Activated CD8-positive, alpha-beta memory T cell treated with anti-CD3 and anti-CD28 coated beads, Interleukin-2, amount 50 U/mL, for 48 hours (primary cell): ENCODE measurements around the gene PLXNB2.
A peak's percentile ranks its signal among the peaks of the same experiment; 100 is the strongest.
"Not testable (repeated sequence)": the region's sequence is repeated elsewhere in the genome, so short reads cannot be mapped to it uniquely, and the experiment has no call there.

Experiments used
- DNase-seq: peaks from one replicate; pipeline ENCODE4 v3.0.0-alpha.2; 2020

PLXNB2 gene

DNA sequence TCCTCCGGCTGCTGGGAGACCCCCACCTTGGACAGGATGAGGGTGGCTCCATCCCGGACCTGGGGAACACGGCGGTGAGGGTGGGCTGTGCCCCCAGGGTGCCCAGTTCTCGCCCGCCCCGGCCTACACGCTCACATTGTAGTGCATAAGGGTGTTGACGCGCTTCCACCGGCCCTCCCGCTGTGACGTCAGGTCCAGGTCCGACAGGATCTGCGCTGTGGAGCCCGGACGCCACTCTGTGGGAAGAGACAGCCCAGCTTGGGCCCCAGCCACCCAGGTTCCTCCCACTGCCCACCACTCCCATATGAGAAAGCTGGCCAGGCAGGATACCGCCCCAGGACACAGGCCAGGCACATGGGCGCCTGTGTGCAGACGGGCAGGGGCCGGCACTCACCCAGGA lies 29.0 kb downstream of the PLXNB2 start:
- DNase-seq = no peak

DNA sequence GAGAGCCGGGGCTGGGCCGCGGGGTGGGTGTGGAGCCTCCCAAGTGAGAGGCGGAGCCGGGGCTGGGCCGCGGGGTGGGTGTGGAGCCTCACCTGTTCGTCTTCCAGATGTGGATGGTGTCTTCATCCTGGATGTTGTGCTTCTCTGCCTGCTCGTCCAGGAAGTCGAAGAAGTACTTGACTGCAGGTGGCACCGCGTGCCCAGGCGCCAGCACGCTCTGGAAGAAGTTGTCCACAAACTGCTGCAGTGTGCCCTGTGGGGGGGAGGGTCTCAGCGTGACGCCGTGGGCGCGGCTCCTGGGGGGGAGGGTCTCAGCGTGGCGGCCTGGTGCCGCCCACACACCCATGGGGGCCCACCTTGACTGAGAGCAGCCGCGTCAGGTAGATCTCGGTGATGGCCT lies 29.7 kb downstream of the PLXNB2 start:
- DNase-seq = no peak

DNA sequence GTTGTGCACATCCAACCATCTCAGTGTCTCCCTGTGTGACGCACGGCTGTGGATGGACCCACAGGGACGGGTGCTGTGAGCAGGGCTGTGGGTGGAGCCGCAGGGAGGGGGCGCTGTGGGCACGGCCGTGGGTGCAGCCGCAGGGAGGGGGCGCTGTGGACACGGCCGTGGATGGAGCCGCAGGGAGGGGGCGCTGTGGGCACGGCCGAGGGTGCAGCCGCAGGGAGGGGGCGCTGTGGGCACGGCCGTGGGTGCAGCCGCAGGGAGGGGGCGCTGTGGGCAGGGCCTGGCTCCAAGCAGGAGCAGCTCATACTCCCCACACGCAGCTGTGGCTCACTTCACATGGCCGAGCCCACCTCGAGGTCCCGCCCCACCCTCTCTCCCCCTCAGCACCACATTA lies 31.3 kb downstream of the PLXNB2 start:
- DNase-seq = peak; percentile 85

DNA sequence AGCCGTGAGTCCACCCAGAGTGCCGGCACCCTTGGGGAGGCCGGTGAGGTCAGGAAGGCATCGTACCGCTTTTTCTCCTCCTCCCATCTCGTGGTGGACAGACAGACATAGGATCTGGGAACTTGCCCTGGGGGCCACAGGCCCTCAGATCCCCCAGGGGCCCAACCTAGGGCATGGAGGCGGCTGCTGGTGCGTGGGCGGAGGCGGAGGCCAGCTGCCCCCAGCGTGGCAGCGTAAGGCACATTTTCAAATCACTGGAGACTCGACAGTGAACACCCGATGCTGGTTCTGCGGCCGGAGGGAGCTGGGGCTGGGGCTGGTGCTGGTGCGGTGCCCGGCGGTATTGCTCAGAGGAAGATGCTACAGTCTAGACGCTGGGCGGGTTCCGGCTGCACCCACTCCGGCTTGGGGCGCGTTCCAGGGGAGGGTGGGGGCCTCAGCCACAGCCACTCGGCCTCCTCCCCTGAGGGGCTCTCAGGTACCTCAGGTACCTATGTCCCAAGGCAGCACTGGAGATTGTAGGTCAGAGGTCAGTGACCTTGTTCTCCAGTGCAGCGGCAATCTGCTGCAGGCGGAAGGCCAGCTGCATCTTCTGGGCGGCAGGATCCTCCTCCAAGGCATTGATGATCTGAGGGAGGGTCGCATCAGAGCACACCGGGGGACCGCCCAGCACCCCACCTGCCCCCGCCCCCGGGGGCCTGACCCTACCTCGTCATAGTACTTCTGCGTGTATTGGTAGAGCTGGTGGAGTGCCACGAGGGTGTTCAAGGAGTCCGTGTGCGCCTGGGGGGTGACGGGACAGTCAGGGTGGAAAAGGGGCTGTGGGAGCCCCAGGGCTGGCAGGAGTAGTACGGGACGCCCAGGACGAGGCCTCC lies 32.0 kb downstream of the PLXNB2 start:
- DNase-seq = no peak

- DNase-seq = no peak
Observed at GRCh38 chr22:50274771-50275170, 32.7 kb downstream of the PLXNB2 start.

DNA sequence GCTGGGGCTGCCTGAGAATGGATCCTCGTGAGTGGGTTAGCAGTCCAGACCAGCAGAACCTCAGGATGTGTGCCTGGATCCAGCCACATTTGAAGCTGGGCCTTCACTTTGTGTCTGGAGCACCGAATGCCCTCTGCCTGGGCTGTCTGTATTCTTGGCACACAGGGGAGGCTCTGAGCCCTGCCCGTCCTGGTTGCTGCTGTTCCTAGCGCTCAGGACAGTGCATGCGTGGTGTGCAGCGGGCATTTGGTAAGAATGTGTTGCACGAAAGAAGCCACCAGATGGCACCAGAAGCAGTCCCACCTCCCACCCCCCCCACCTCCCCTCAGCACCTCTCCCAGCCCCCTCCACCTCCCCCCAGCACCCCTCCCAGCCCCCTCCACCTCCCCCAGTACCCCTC lies 33.1 kb downstream of the PLXNB2 start:
- no peak for DNase-seq

GRCh38 chr22:50273781-50274180 lies 33.7 kb downstream of the PLXNB2 start:
- DNase-seq = not testable (repeated sequence)

- not testable (repeated sequence) for DNase-seq
Observed at GRCh38 chr22:50273352-50273751, 34.1 kb downstream of the PLXNB2 start.

DNA sequence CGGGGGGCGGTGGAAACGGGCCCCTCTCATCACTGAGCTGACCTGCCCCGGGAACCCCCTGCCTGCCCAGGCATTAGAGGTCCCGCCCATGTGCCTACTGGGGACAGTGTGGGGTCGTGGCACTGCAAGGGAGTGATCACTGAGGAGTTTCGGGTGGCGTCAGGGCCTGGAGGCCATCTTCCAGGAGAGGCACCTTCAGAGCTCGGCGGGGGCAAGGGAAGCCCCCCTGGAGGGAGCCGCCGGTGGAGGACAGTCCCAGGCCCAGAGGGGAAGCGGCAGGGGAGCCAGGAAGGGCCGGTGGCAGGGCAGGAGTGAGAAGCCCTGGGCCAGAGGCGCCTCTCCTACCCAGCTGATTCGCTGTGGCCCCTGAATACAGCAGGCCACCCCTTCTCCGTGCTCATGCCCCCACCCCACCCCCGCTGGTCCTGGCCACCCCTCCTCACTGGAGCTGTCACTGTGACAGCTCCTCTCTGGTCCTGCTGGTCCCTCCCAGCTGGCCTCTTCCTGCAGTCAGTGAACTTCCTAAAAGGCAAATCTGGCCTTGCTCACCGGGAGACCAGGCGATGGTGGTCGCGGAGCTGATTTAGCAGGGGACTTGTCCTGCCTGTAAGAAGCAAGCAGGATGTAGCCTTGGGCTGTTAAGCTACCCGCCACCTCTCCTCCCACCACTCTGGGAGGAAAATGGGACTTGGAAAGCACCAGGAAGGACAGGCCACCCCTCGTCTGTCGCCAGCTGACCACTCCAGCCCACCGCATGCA lies 35.2 kb downstream of the PLXNB2 start:
- no peak for DNase-seq

GRCh38 chr22:50271519-50271970 lies 35.9 kb downstream of the PLXNB2 start:
- peak; percentile 82 for DNase-seq

- peak; percentile 84 for DNase-seq
Observed at GRCh38 chr22:50270666-50271394, 36.6 kb downstream of the PLXNB2 start.

- DNase-seq = peak; percentile 80
Observed at GRCh38 chr22:50269970-50270665, 37.3 kb downstream of the PLXNB2 start, which contains the start of gene MAPK11. Gene MAPK11 (minus strand): TSS chr22:50270380. CDS start chr22:50270292, 88 bp downstream.

GRCh38 chr22:50269573-50269969 lies 37.9 kb downstream of the PLXNB2 start:
- DNase-seq = no peak

DNA sequence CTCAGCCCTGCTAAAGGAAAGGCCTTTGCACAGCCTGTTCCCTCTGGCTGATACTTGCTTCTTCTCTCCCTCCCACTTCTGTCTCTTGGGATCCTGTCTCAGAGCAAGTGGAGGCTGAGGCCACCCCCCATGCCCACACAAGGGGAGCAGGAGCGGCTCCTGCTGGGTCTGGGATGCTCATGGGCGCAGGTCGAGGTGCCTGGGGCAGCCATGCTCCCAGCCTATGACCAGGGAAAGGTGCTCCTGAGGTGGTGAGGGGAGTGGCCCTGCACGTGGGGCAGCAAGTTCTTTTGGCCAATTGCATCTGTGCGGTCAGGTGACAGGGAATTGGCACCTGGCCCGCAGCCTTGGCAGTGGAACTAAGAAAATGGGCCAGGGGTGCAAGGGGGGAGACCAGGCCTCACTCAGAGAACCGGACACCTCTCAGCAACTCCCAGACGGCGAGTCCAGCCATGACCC lies 38.8 kb downstream of the PLXNB2 start:
- no peak for DNase-seq

DNA sequence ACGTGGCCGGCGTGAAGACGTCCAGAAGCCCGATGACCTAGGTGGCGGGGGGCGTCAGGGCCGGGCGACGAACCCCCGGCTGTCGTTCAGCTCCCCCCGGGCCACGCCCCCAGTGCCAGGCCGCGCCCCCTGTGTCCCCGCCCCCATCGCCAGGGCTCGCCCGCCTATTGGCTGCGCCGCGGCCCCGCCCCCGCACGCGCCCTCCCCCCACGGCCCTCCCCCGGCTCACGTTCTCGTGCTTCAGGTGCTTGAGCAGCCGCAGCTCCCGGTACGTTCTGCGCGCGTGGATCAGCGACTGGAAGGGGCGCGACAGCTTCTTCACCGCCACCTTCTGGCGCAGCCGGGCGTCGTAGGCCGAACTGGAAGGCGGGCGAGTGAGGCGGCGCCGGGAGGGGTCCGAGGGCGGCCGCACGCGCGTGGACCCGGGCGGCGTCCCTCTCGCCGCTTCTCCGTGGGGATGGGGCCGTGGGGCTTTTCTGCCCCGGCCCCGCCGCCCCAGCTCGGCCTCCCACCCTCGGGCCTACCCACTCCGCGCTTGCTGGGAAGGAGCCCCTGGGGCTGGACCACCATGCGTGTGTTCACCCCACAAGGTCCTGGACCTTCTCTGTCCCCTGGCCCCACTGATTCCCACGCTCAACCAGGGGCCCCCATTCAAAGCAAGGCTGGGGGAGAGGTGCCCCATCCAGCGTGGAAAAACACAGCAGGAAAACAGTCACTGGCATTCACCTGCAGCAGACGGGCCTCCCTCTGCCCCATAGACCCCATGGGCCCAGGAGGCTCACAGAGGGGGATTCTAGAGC lies 39.7 kb downstream of the PLXNB2 start:
- peak; percentile 83 for DNase-seq

DNA sequence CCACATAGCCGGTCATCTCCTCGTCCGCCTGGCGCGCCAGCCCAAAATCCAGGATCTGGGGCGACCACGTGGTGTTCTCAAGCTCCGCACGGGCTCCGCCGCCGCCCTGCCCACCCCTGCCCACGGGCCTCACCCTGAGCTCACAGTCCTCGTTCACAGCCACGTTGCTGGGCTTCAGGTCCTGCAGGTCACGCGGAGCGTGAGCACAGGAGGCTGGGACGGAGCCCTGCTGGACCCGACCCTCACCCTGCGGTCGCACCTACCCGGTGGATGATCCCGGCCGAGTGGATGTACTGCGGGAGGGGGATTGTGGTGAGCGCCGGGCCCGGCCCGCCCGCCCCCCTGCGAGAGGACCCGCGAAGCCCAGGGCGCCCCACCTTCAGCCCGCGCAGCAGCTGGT lies 40.5 kb downstream of the PLXNB2 start:
- DNase-seq = no peak

- no peak for DNase-seq
Observed at GRCh38 chr22:50264946-50265669, 42.3 kb downstream of the PLXNB2 start.

- DNase-seq = no peak
Observed at GRCh38 chr22:50264104-50264745, 43.2 kb downstream of the PLXNB2 start.

- no peak for DNase-seq
Observed at GRCh38 chr22:50262973-50263617, 44.4 kb downstream of the PLXNB2 start.

GRCh38 chr22:50262460-50262911 lies 45.0 kb downstream of the PLXNB2 start:
- DNase-seq = no peak
